T1000 (cell line): ENCODE results near the gene TMEM183A.

ENCODE experiments used
- DNase-seq: peaks from one replicate; lab custom pipeline; 2025; ENCODE audit warnings: mixed read lengths; lab: John Stamatoyannopoulos, UW

Gene TMEM183A

GRCh38 chr1:203028784-203029553 lies 21.8 kb downstream of the TMEM183A start:
- DNase-seq: no peak

DNA sequence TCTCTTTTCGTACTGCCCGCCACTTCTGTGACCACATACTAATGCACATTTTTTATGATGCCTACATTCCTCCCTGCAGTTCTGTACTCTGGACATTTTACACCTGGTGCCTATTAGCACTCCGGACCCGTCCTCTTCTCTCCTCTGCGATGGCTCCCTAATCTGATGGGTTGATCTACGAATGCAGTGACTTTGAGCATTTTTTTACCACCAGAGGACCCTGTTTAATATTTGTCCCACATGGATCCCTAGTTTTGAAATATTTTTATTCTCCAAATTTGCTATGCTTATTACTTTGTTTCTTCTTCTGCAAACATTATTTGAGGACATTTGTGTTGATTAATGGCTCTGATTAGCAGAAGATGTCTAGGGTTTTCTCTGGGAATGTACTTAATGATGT lies 24.3 kb downstream of the TMEM183A start:
- no peak for DNase-seq

DNA sequence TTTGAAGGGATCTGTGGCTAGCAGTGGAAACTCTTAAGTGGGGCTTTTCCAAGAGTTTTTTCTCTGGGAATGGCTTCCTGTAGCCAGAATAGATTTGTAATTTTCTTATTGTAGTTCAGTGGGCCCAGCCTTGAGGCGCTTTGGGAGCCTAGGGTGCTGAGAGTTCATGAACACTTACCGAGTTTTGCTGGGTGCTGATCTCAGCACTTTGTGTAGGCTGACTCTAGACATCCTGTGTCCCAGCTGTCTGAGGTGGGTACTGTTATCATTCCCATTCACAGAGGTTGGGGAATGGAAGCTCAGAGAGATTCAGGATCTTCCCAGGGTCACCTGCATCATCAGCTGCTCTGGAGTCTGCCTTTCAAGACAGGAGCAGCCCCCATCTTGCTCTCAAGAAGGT lies 26.1 kb downstream of the TMEM183A start:
- DNase-seq: no peak

- DNase-seq: no peak
Observed at GRCh38 chr1:203033917-203034316, 26.7 kb downstream of the TMEM183A start.

DNA sequence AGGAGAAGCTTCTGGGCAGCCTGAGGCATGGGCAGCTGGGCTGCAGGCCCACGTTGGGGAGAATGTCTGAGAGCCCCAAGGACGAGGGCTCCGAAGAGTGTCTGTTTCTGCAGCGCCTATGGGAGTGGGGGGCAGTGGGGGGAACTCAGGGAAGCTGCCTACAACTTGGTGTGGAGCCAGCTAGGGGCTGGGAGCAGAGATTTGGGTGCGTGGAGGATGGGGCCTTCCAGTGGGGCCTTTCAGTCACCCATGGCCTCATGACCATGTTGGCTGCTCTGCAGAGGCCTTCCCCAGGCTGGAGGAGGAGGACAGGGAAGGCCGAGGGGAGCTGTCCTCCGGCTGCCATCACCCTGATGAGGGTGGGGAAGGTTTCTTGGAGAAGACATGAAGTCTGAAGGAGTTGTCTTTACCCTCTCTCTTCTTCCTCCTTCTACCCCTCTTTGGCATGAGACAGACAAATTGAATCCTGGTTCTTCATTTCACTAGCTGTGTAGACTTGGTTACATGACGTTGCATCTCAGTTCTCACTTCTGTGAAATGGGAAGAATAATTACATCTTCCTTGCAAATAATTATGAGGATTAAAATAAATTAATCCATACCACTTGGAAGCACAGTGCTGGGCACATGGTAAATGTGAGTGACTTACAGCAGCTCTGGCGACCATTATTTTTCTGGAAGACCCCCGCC lies 27.4 kb downstream of the TMEM183A start:
- no peak for DNase-seq

- DNase-seq: no peak
Observed at GRCh38 chr1:203035111-203036000, 28.2 kb downstream of the TMEM183A start.

GRCh38 chr1:203036135-203036534 lies 29.0 kb downstream of the TMEM183A start:
- DNase-seq: no peak

DNA sequence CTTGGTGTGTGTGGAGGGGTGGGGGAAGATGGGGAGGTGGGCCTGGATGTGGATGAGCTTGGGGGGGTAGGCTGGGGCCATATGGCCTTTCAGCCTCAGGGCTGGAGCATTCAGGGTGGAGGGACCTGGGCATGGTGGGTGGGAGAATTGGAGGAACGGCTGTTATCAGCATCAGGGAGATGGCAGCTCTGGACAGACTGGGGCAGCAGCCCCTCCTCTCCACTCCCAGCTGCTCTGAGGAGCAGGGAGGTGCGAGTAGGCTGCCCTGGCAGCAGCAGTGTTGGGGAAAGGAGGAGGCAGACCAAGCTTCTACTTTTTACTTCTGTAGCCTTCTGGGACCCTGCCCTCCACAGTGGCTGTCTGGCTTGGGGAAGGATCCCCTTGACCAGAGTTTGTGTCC lies 29.4 kb downstream of the TMEM183A start:
- DNase-seq: no peak

GRCh38 chr1:203037509-203038190 lies 30.5 kb downstream of the TMEM183A start:
- DNase-seq: no peak

DNA sequence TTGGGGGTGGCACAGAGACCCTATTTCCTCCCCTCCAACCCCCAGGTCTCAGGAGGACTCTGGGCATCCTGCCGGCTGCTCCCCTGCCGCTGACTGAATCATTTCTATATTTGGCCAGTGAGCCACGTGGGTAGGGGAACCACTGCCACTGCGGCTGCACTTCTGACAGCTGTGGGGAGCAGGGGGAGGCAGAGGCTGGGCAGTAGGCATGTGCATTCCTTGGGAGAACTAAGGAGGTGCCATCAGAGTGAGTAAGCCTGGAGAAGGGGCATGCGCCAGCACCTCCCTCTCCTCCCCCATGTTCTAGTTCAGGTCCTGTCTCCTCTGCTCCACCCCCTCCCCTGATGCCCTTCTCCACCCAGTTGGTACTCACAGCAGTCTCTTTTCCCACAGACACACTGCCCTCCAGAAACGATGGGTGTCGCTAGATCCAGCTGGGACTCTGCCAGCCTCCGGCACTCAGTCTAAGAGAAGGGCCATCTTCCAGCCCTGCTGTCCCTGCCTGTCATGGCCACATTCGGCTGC lies 31.1 kb downstream of the TMEM183A start:
- DNase-seq: peak; percentile 83

- DNase-seq: peak; percentile 34
Observed at GRCh38 chr1:203038891-203039608, 31.9 kb downstream of the TMEM183A start.

- DNase-seq: no peak
Observed at GRCh38 chr1:203039609-203040512, 32.7 kb downstream of the TMEM183A start.

DNA sequence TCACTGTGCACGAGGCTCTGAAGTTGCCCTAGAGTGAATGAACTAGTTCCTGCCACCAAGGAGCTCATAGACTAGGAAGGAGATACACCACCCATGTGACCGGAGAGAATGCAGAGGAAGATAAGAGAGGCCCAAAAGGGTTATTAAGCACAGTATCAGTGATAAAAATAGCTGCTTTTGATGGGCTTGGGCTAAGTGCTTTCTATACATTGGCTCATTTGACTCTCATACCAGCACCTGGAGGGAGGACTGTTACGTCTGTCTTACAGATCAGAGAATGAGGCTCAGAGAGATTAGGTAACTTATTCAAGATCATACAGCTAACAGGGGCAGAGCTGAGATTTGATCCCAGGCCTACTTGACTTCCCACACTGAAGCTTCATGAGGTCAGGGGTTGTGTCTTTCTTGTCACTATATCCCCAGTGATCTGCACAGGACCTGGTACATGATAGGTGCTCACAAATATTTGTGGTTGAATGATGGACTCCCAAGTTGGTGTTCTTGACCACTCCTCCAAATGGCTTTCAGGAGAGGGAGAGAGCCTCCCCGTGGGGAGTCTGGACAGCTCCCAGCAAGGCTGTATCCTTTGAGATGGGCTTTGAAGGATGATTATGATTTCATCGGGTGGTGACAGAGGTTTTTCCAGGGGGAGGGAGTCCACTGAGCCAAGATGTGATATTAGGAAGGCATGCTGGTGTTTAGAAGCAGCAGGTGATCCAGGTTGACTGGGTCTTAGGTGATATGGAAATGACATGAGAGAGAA lies 33.5 kb downstream of the TMEM183A start:
- no peak for DNase-seq

GRCh38 chr1:203041351-203041932 lies 34.3 kb downstream of the TMEM183A start:
- DNase-seq: no peak

GRCh38 chr1:203043830-203044545 lies 36.8 kb downstream of the TMEM183A start:
- no peak for DNase-seq

GRCh38 chr1:203044546-203045250 lies 37.5 kb downstream of the TMEM183A start:
- DNase-seq: no peak

GRCh38 chr1:203045336-203045735 lies 38.2 kb downstream of the TMEM183A start:
- no peak for DNase-seq
